K562 (cell line): ENCODE data around the gene COA7. TPM values are rescaled to one million over a fixed set of nuclear protein-coding genes. Genes with fewer than 3 reads are reported as not detected.
A peak's percentile ranks its signal among the peaks of the same experiment; 100 is the strongest.

Source experiments
- CUX1 ChIP-seq: fragments of 200-800 bp; sonication (Bioruptor generic); IDR thresholded peaks from 2 replicates; pipeline ENCODE4 v1.6.1; 2016; ENCODE audit warnings: missing genetic modification characterization, missing compliant biosample characterization
- DACH1 ChIP-seq: fragments of 450-650 bp; IDR thresholded peaks from 2 replicates; pipeline ENCODE4 v1.6.1; 2018; ENCODE audit not compliant: partially characterized antibody
- E2F8 ChIP-seq: fragments of 450-650 bp; IDR thresholded peaks from 2 replicates; pipeline ENCODE4 v1.7.1; 2018; ENCODE audit warnings: mild to moderate bottlenecking, low read depth; ENCODE audit not compliant: partially characterized antibody
- GATAD2B ChIP-seq: fragments of 450-650 bp; IDR thresholded peaks from 2 replicates; pipeline ENCODE4 v1.6.1; 2017; ENCODE audit warnings: mild to moderate bottlenecking, borderline replicate concordance
- NFRKB ChIP-seq: fragments of 450-650 bp; IDR thresholded peaks from 2 replicates; pipeline ENCODE4 v1.6.1; 2016; ENCODE audit warnings: low read depth
- SAFB2 ChIP-seq: fragments of 200-400 bp; formaldehyde crosslinking; IDR thresholded peaks from 2 replicates; pipeline ENCODE4 v1.6.1; 2018; ENCODE audit warnings: borderline replicate concordance, low read length, low read depth, moderate library complexity; ENCODE audit not compliant: severe bottlenecking
- SNIP1 ChIP-seq: fragments of 450-650 bp; IDR thresholded peaks from 2 replicates; pipeline ENCODE4 v1.7.1; 2017; ENCODE audit warnings: low read depth, mild to moderate bottlenecking
- SRSF7 ChIP-seq: fragments of 200-400 bp; formaldehyde crosslinking; optimal IDR thresholded peaks from 2 replicates; pipeline ENCODE3; 2017; ENCODE audit warnings: mild to moderate bottlenecking, low read depth, low read length
- TFAM ChIP-seq: fragments of 250-450 bp; sonication (Bioruptor Pico); conservative IDR thresholded peaks from 2 replicates; pipeline ENCODE4 v1.5.0; 2021; ENCODE audit warnings: mild to moderate bottlenecking, moderate library complexity
- ZKSCAN3 ChIP-seq: fragments of 250-450 bp; sonication (Bioruptor Pico); IDR thresholded peaks from 2 replicates; pipeline ENCODE4 v1.4.0; 2020
- ZNF583 ChIP-seq: fragments of 250-450 bp; sonication (Bioruptor Pico); IDR thresholded peaks from 2 replicates; pipeline ENCODE4 v1.4.0; 2020
- ZNF609 ChIP-seq: sonication (generic); formaldehyde crosslinking; IDR thresholded peaks from 2 replicates; pipeline ENCODE4 v1.8.1; 2023; ENCODE audit warnings: missing genetic modification reagents, mild to moderate bottlenecking, borderline replicate concordance
- ZSCAN32 ChIP-seq: fragments of 450-650 bp; formaldehyde crosslinking; IDR thresholded peaks from 2 replicates; pipeline ENCODE4 v1.4.0; 2020; ENCODE audit warnings: mild to moderate bottlenecking, moderate library complexity
- polyA plus RNA-seq, 8 experiments: library from polyadenylated mRNA; depleted of rRNA in 4 of 8; stranded (reverse) in 5 of 8; unstranded in 3 of 8; fragments of >200 nt; fragmentation: Nextera tagmentation in 2 of 8; fragmentation: Illumina TruSeq in 1 of 8; extraction: Ambion mirVana in 2 of 8; extraction: Trizol in 1 of 8; gene quantifications; 2 replicates each; pipeline versions ENCODE4 v1.2.1 to v1.2.3, GENCODE V29; 2011 to 2014; ENCODE audit warnings: inconsistent platforms in 1 of 8, missing spikeins in 1 of 8
- total RNA-seq, 7 experiments: library from RNA; depleted of rRNA in 6 of 7; stranded (reverse); fragments of >200 nt in 6 of 7; fragmentation: Illumina TruSeq in 2 of 7; extraction: Trizol in 2 of 7; gene quantifications; 2 replicates each; pipeline versions ENCODE4 v1.2.1 to v1.2.3, GENCODE V29; 2011 to 2021; ENCODE audit warnings: low replicate concordance in 1 of 7

The COA7 gene
- total and polyA plus RNA-seq, 9 of the 15 experiments (the other 6 are each of a cell fraction or from before 2014, with no cell fraction given) = 19.4 to 82.8 (median 51.0) TPM

GRCh38 chr1:52702886-52703787 lies 5.0 kb upstream of the COA7 start (continued):
- TF ChIP-seq SAFB2 (no peak), DACH1 (no peak), NFRKB (no peak), E2F8 (peak; percentile 14), ZNF609 (no peak), SRSF7 (no peak), ZNF583 (CRISPR knock-in tag) (no peak), ZSCAN32 (CRISPR knock-in tag) (no peak), SNIP1 (no peak), GATAD2B (no peak), CUX1 (CRISPR knock-in tag) (0 out of 2 replicates have a peak, but pooled peaks have one; percentile 35), ZKSCAN3 (CRISPR knock-in tag) (no peak), TFAM (CRISPR knock-in tag) (no peak)
